ENCODE data around the gene ITPKB.

The ITPKB gene

DNA sequence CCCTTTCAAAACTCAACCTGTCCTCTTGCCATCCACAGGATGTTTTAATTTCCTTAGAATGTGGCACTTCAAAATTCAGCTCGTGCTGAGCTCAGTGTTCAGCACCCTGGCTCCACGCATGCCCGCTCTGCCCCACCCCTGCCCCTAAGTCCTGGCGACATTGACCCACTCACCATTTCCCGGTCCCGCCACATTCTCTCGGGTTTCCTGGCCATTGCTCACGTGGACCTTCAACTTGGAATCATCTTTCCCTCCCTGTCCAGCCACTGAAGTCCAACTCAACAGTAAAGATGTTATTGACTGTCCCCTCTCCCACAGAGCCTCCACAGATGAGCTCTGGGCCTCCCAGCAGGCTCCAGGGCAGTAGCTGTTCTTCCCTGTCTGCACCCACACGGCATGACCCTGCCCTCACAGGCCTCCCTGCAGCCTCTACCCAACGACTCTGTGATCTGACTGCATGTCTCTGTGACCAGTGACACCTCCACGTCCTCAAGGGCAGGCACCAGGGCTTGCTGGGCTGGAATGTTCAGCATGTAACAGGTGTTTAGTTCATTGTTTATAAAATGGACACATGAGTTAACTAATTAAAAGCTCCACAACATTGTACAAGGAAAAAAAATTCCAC lies 53.8 kb downstream of the ITPKB start:
- no peak for DNase-seq

DNA sequence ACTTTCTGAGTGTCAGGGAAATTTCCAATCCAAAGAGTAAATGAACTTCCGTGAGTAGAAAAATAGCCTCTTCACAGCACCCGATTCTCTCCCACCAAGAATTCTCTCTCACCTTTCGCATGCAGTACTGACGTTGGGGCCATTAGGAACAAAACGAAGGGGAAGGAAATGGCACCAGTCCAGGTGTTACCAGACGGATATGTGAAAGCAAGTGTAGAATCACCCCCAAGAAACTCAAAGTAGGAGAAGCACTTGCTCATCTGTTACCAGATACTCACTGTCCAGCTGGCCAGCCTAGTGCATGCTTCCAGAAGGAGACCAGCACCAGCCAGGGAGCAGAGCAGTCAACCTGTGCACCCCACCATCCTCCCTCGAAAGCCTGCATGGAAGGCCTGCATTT lies 55.1 kb downstream of the ITPKB start:
- DNase-seq = no peak

DNA sequence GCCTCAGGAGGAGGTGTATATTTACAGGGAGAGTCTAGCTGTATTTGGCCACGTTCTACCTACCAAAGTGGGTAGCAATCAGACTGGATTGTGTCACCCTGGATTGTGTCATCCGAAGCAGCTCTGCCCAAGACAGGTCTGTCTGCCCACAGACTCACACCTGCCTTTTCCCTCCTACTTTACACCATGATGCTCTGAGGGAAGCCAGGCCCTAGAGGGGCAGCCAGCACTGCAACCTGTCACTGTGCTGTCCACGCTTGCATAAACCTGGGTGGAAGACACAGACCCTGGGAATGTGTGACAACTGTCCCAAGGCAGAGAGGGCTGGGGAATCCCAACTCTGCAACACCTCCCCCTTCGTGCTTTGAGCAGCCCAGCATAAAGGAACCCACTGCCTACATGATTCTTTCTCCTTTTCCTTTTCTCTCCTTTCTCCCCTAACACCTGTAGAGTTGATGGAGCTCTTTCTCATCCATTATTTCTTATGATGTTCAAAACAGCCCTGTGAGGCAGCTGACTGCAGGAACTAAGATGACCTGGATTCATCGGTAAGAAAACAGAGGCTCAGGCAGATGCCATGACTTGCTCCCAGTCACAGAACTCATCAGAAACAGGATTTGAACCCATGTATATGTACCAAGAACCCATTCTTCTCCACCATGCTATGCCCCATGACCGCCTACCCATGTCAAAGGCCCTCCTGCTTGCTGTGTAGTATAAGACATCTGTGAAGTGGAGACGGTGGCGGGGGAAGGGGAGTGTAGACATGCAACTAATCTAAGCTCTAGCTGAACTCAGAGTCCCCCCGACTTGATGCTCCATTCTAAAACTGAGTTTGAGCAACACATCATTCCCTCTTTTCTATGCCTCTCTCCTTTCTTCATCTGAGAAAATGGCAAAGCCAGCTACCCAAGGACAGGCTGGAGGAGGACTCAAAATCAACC lies 55.9 kb downstream of the ITPKB start:
- DNase-seq = no peak

DNA sequence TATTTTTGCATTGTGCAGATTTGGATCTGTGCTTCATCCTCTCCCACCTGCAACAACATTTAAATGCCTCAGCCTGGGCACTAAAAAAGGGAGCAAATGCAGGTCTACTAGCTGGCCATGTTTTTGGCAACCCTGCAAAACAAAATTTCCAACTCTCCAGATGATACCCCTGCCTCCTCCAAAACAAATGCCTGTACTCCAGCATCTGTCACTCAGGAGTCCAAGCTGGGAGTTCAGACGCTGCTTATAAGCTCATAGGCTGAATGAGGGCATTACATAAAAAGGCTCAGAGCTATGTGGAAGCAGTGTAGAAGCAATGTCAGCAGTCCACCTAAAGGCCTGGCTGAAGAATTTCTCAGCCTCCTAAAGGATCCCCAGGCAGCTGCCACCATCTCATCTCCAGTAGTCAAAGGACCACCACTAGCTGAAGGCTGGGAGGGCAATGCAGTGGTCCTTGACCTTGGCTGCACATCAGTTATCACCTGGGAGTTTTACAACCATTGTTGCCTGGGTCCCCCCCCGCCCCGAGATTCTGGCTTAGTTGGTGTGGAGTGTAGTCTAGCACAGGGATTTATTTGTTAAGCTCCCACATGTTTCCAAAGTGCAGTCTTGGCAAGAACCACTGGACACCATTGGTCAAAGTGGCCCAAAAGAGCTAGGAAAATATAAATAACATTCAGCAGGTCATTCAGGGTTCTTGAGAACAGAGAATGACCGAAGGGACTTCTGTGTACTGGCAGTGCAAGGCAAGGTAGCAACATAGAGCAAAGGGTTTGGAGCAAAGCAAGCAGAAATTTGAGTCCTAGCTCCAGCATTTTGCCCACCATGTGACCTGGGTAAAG lies 57.2 kb downstream of the ITPKB start:
- DNase-seq = no peak

DNA sequence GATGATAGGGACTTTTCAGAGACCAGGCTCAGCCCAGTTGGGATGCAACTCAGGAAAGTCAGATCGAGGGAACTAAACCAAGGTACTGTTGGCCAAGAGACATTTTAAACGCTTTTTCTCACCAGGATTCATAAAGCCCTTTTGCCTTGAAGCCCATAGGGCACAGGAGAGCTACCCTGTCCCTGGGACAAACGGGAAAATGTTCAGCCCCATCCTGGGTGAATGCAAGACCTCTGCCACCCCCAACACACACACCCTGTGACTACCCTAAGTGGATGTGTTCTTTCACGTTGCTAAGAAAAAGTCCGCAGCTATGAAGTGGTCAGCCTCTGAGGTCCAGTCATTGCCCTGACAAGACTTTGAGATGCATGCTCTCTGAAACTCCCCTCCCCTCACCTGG lies 58.4 kb downstream of the ITPKB start:
- no peak for DNase-seq

DNA sequence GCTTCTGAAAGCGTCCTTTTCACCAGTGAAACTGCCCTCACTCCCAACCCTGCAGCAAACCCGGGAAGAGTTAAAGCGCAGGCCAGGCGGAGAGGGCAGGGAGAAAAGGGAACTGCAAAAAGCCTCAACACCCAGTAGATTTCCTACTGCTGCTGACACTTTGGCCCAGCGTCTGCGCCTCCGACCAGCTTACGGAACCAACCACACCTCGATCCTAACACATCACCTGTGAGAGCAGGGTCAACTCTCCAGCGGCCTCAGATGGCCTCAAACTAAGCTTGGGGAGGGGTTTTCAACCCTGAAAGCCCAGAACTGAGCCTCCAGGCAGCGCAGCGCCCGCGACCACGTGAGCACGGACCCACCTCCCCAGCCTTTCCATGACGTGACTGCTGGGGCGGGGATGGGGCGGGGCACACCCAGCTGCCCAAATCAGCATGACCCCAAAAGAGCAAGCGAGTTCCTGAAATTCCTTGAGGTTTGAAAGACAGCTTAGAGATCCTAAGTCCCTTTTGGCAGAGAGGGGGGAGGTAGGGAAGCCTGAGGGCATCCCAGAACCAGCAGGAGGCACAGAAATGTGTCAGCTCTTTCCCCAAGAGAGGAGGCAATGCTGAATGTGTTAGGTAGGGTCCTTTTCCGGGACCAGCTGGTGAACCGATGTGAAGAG lies 59.1 kb downstream of the ITPKB start:
- DNase-seq = peak; percentile 87

DNA sequence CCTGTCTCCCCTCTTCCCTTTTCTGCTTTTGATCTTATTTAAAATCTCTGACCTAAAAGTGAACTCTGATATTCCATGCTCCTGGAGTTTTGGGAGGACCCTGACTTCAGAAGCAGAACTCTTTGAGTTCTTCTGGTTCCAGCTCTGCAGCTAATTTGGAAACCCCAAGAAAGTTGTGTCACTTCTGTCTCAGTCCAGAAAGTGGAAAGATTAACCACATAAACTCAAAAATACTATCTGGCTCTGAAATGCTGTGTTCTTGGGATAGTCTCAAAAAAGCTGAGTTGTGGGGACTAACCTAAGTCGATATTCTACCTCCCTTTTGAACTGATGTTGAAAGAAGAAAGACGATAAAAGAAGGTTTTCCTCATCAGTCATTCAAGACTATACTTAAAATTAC lies 59.8 kb downstream of the ITPKB start:
- no peak for DNase-seq

DNA sequence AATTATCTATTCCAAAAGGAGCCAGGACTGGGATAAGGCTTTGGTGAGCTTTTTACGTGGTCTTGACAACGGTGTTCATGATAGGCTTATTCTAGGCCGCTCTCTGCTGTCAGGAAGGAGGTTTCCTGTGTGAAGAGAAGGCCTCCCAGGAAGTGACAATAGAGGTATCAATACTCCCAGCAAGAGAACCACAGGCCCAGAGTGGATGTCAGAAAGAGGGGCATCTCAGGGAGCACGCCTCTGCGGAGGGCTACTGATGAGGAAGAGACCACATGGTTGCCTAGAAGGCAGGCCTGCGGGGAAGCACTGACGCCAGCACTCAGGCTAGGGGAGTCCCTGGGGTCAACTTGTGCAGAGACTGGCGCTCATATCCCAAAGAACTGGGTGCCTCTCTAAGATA lies 60.4 kb downstream of the ITPKB start:
- no peak for DNase-seq

DNA sequence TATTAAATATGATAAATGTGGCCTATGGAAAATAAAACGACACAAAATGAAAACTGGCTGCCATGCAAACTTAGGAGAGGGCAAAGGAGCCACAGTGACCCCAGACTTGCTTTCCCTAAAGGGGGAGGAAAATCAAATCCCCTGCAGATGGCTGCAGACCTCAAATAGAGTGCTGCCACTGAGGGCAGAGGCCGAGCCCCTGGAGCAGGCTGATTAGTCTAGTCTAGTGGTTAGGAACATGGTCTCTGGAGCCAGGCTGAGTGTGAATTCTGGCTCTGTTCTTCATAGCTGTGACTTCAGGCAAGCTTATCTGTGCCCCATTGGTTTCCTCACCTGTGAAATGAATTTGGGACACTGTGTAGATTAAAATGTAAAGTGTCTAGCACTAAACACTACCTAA lies 60.8 kb downstream of the ITPKB start:
- DNase-seq = no peak

DNA sequence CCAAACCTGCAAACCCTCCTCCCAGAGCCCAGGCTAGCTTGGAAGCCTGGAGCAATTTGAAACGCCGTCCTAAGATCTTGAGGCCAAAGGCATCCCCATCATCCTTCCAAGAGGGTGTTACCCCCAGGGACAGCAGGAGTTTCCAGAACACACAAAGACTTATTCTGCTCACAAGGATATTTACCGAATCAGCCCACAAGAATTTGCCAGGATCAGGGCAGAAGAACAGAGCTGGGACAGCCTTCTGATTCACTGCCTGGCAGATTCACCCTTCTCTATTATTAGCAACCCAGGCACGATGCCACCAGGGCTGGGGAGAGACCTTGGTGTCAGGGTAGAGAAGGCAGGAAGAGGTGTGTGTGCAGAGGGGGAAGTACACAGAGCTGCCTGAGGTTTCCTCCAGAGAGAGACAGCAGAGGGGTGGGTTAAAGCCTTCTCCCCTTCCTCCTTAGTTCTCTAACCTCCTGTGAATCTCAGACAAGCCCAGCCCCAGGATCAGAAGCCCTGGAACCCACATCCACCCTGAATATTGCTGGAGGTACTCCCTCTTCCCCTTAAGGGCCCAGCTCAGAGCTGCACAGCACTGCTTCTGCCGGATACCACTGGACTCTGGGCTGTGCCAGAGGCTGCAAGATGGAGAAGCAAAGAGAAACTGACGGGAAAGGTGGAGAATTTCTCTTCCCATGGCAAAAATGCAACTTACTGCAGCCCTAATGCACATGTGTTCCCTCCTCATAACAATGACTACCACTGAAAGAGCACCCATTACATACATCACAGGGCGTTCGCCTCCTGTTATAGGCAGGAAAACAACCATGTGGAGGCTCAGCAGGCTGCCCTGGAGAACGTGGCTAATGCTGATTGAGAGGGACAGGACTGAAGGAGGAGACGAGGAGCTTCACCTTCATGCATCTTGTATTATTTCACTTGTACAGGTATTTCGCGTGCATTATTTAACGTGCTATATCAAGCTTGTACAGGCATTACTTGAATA lies 61.8 kb downstream of the ITPKB start:
- DNase-seq = no peak

DNA sequence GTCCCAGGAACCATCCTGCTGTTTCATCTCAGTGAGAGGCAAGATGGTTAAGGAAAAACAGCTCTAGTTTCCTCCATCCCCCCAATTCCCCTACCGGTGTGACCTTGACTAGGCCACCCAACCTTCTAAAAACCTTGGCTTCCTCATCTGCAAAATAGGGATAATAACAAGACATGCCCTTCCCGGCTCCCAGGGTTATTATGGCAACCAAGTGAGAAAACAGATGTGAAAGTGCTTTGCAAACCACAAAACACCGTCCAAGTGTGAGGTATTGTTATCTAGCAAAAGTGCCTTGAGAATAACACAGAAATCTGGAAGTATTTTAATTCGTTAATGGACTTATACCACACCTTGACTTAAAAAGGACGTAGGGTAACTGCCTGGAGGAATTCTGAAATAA lies 62.7 kb downstream of the ITPKB start:
- DNase-seq = no peak

DNA sequence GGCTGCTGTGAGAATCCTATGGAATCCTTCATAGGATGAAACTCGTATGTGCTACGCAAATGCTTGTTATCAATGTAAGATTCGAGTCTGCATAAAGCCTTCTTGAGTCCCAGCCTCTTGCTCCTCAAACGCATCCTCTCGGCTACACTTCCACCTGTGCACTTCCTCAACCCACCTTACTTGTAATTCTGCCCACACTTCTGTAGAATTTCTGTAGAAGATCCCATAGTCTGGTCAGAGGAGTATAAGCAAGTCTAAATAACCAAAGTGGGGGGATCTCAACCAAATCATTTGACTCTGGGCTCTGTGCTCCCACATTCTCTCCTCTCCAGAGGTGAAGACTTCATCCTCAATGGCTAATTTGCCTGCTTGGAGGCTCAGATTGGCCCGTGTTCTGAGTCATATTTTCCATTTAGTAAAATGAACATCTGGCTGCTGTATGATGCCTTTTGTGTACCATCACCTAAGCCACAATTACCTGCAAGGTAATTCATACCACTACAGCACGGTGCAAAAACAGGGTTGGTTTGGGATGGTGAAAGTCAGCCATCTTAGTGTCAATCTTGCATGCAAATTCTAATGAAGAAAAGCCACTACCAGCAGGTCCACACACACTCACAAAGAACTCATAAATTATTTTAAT lies 63.2 kb downstream of the ITPKB start:
- DNase-seq = no peak

DNA sequence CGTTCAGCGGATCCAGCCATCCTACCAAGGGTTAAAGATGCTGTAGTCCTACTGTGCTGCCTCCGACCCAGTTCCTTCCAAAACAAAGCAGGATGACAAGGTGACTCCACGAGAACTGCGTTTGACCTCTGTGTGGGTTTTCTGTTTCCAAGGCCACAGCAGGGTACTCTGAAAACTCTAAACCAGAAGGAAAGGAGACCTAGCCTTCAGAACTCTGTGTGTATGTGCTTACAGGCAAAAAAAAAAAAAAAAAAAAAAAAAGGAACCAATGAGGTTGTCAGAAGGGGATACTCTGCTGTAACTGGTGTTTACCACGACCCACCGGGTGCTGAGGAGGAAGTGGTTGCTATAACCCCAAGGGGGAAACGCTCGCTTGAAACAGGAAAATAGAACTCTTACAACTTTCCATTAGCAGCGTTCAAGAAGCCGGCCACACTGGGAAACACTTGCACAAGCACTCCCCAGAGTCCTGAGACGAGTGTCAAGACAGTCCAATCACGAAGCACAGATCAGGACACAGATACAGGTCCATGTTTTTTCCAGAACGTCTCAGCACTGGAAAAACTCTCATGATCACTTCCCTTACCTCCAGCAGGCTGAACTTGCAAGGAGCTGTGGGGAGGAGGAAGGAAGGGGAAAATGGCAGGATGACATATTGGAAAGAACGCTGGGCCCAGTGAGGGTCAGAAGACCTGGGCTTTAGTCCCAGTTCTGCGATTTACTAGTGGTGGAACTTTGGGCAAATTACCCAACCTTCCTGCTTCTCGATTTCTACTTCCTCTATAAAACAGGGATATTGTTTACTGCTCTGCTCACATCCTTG lies 64.0 kb downstream of the ITPKB start:
- DNase-seq = no peak

DNA sequence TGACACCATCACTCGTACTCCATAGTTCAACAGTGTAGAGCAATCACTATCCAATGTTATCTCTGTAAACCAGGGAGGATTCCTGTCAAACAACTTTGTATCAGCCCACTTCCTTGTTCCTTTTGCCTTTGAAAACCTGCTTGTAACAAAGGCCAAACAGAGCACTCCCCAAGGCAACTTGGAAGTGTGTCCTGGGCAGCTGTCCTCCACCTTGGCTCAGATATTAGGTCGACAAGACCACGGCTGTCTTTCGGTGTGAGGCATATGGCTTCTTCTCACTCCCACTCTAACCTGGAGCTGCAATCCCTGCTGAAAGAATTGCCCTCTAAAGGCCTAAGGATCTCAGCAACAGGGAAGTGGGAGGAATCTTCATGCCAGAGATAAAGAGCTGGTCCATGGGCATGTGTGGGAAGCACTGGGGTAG lies 66.7 kb downstream of the ITPKB start:
- no peak for DNase-seq

DNA sequence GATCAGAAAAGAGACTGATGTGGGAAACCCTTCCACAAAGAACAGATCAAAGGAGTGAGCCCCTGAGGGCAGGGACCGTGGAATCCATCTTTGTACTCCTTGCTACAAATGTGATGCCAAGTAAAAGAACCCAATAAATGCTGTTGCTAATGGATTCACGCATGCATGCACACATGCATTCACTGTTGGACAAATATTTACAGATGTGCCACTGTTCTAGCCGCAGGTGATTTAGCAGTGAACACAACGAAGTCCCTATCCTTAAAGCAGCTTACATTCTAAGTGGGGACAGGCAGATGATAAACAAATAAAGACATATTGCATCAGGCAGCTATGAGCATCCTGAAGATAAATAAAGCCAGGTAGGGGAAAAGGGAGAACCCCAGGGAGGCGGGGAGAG lies 67.8 kb downstream of the ITPKB start:
- no peak for DNase-seq

DNA sequence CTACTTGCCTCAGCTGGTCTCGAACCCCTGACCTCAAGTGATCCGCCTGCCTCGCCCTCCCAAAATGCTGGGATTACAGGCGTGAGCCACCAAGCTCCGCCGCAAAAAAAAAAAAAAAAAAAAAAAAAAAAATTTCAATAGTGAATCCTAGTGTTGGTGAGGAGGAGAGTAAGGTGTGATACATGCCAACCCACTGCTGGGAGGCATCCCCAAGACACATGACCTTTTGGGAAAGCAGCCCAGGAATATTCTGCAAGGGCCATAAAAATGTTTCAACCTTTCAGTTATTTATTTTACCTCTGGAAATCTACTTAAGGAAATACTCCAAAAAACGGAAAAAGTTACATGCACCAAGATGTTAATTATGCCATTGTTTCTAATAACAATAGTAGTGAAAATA lies 69.0 kb downstream of the ITPKB start:
- DNase-seq = no peak

DNA sequence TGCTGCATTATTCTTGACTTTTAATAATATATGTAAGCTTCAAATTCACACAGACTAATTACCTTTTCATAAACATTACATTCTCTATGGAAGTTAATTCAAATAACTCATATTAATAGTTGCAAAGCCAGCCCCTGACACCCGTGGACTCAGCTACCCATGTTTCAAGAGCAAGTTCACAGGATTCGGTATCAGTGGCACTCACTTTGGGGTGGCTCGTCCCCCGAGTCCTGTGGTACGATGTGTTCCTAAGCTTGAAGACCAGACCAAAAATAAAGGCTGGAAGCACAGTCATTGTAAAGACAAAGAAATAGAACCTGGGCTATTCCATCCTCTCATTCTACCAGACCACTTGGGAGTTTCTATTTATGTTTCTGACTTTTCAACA lies 70.9 kb downstream of the ITPKB start:
- DNase-seq = no peak

DNA sequence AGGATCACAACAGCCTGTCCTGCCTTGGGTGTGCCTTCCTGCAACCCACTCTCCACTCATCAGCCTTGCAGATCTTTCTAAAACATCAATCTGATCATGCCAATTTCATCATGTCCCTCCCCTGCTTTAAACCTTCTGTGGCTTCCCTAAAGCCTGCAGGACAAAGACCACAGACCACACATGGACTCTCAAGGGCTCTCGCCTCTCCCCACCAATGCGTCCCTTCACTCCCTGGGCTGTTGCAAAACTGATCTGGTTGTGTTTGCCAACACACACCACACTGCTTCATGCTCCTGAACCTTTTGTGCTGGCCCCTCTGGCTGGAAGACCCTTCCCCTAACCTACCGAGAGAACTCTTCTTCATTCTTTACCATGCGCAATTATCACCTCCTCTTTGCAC lies 72.4 kb downstream of the ITPKB start:
- DNase-seq = no peak

DNA sequence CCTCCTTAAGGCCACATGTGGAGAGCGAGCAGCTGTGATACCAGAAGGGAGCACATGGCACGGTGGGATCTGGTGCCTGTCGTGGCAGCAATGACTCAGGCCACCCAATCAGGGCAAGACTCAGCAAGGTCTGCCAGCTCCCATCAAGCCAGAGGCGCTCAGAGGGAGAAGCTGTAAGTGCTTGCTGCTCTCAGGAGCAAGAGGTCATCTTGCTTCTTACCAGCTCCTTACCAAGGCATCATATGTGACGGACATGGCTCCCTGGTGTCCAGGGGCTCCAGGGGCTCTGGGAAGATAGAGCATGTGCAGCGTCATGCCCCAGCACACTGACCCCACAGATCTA lies 72.9 kb downstream of the ITPKB start:
- DNase-seq = no peak

Data from right kidney (tissue), 1 donor.